Smooth muscle cell of the brain vasculature (primary cell): Measurements from ENCODE around the gene DOCK4.

Experiments
- DNase-seq: peaks from one replicate; pipeline ENCODE4 v3.0.0-alpha.2; 2012; ENCODE audit warnings: low read depth, low spot score

Gene DOCK4

GRCh38 chr7:112079122-112079521 is 127.1 kb downstream of the DOCK4 start:
- DNase-seq, result no peak

- no peak for DNase-seq
Measured at GRCh38 chr7:112076324-112076723, 129.9 kb downstream of the DOCK4 start.

GRCh38 chr7:112074464-112074863 is 131.7 kb downstream of the DOCK4 start:
- no peak for DNase-seq

- DNase-seq, result no peak
Measured at GRCh38 chr7:112073530-112073929, 132.7 kb downstream of the DOCK4 start.

- DNase-seq, result no peak
Measured at GRCh38 chr7:112072541-112073245, 133.5 kb downstream of the DOCK4 start.

- no peak for DNase-seq
Measured at GRCh38 chr7:112071856-112072255, 134.3 kb downstream of the DOCK4 start.

GRCh38 chr7:112070674-112071256 is 135.4 kb downstream of the DOCK4 start:
- DNase-seq, result no peak

- DNase-seq, result no peak
Measured at GRCh38 chr7:112069879-112070321, 136.3 kb downstream of the DOCK4 start.

GRCh38 chr7:112068967-112069366 is 137.2 kb downstream of the DOCK4 start:
- no peak for DNase-seq

GRCh38 chr7:112067632-112068540 is 138.3 kb downstream of the DOCK4 start:
- no peak for DNase-seq

GRCh38 chr7:112067200-112067599 is 139.0 kb downstream of the DOCK4 start:
- no peak for DNase-seq

GRCh38 chr7:112065758-112066157 is 140.4 kb downstream of the DOCK4 start:
- DNase-seq, result no peak

GRCh38 chr7:112064627-112065385 is 141.4 kb downstream of the DOCK4 start:
- no peak for DNase-seq

- DNase-seq, result no peak
Measured at GRCh38 chr7:112063974-112064373, 142.2 kb downstream of the DOCK4 start.

- no peak for DNase-seq
Measured at GRCh38 chr7:112061051-112061450, 145.1 kb downstream of the DOCK4 start.

- no peak for DNase-seq
Measured at GRCh38 chr7:112060625-112061024, 145.6 kb downstream of the DOCK4 start.

- no peak for DNase-seq
Measured at GRCh38 chr7:112059675-112060074, 146.5 kb downstream of the DOCK4 start.

- DNase-seq, result no peak
Measured at GRCh38 chr7:112058686-112059085, 147.5 kb downstream of the DOCK4 start.

GRCh38 chr7:112056409-112056808 is 149.8 kb downstream of the DOCK4 start:
- DNase-seq, result no peak

GRCh38 chr7:112053737-112054069 is 152.5 kb downstream of the DOCK4 start:
- no peak for DNase-seq

GRCh38 chr7:112052993-112053736 is 153.0 kb downstream of the DOCK4 start:
- DNase-seq, result no peak
